Fibroblast of skin of right quadriceps (primary cell): ENCODE data around the gene PRM3.

Experiments used
- DNase-seq: peaks from one replicate; pipeline ENCODE4 v3.0.0-alpha.2; 2013

The PRM3 gene

DNA sequence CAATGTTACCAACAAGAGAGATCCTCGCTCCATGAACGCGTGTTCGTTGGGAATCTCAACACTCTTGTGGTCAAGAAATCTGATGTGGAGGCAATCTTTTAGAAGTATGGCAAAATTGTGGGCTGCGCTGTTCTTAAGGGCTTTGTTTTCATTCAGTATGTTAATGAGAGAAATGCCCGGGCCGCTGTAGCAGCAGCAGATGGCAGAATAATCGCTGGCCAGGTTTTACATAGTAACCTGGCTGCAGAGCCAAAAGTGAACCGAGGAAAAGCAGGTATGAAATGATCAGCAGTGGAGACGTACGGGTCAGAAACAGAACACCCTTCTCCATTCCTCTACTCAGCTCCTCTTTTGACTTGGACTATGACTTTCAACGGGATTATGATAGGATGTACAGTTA, 30.8 kb downstream of the PRM3 start:
- DNase-seq = no peak

DNA sequence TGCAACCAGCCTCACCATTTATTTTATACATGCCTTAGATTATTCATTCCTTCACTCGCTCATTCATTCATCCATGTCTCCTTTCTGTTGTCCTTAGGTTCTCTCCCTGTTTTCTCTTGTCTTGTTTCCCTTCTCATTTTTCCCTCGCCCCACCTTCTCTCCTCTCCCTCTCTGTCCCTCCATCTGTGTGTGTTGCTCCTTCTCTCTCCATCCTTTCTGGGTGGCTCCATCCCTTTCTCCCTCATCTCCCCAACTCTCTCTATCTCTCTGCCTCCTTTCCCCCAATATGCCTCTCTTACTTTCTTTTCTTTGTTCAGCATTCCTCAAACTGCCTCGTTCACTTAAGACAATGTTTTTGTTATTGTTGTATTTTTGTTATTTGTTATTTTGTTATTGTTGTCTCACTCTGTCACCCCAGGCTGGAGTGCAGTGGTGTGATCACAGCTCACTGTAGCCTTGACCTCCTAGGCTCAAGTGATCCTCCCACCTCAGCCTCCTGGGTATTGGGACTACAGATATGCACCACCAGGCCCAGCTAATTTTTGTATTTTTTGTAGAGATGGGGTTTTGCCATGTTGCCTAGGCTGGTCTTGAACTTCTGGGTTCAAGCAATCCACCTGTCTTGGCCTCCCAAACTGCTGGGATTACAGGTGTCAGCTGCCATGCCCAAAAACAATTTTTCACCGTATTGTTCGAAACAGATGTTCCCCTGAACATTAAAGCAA, 31.8 kb downstream of the PRM3 start:
- DNase-seq = no peak

DNA sequence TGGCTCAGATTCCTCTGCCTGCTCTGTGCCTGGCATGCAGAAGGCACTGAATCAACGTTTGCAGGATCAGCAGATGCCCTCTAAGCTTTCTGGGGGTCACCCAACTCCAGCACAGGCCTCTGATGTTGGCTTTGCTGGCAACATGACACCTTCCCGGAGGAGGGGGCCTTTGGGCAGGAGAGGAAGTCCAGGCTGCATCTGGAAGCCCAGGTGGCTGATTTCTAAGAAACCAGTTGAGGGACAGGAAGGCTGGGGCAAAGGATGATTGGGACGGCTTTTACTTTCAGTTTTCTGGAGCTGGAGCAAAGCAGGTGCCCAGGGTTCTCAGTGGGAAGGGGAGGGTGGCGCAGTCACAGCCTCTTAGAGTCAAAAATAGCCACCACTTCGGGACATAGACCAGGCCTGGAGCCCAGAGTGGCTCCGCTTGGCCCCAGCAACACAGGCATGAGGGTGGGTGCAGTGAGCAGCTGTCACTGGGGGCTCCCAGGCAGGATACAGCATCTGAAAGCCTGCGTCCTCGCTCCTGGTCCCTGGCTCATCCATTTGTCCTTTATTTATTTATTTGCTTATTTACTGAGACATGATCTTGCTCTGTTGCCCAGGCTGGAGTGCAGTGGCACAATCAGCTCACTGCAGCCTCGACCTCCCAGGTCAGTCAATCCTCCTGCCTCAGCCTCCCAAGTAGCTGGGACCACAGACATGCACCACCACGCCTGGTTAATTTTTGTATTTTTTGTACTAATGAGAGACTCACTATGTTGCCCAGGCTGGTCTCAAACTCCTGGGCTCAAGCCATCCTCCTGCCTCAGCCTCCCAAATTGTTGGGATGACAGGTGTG, 32.6 kb downstream of the PRM3 start:
- no peak for DNase-seq

DNA sequence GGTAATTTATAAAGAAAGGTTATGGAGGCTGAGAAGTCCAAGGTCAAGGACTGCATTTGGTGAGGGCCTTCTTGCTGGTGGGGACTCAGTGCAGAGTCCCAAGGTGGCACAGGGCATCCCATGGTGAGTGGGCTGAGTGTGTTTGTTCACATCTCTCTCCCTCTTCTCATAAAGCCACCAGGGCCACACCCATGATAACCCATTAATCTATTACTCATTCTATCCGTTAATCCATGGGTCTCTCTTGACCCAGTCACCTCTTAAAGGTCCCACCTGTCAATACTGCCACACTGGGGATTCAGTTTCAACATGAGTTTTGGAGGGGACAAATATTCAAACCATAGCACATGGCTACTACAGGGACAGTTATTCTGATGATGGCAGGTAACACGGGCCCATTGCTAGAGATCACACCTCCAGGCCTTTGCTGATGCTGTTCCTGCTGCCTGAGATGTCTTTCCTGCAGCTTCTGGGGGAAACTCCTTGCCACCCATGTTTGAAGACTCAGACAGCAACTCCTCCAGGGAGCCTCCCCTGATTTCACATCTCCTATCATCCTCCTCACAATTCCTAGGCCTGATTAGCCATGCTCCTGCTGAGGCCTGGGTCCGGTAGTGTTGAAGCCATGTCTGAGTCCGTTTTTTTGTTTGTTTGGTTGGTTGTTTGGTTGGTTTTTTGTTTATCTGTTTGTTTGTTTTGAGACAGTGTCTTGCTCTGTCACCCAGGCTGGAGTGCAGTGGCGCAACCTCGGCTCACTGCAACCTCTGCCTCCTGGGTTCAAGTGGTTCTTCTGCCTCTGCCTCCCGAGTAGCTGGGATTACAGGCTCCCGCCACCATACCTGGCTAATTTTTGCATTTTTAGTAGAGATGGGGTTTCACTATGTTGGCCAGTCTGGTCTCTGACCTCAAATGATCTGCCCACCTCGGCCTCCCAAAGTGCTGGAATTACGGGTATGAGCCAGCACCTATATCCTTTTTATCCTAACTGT, 33.5 kb downstream of the PRM3 start:
- no peak for DNase-seq

DNA sequence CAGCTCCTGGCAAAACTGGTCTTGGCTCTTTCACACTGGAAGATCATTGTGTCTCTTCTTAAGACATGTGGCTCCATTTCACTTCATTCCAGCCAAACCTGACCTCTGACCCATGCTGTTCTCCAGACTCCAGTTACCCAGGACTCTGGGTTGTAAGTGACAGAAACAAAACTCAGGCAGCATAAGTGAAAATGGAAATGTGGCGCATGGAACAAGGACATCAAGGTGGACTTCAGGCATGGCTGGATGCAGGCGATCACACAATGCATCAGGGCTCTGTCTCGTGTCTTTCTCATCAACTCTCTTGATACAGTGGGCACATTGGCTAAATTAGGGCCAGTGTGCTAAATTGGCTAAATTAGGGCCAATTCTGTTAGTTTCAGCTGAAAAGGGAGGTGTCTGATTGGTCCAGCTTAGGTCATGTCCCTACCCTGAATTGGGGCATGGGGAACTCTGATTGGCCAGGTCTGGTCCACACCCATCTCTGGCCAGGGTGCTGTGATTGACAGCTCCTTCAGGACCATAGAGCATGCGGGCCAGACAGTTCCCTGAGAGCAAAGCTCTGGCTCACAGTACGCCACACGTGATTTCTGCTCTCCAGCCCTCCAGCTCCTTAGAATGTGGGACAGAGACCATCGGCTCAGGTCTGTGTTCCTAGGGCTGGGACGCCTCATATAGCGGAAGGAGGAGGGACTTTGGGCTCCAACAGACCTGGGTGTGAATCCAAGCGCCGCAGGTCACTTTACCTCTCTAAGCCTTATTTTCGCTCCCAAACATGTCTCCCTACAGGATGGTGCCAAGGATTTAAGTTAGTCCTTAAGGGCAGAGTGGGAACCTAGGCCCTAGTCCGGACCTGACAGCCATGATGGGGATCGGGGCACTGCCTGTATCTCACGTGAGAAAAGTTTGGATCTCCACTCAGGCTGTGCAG, 34.9 kb downstream of the PRM3 start:
- no peak for DNase-seq

DNA sequence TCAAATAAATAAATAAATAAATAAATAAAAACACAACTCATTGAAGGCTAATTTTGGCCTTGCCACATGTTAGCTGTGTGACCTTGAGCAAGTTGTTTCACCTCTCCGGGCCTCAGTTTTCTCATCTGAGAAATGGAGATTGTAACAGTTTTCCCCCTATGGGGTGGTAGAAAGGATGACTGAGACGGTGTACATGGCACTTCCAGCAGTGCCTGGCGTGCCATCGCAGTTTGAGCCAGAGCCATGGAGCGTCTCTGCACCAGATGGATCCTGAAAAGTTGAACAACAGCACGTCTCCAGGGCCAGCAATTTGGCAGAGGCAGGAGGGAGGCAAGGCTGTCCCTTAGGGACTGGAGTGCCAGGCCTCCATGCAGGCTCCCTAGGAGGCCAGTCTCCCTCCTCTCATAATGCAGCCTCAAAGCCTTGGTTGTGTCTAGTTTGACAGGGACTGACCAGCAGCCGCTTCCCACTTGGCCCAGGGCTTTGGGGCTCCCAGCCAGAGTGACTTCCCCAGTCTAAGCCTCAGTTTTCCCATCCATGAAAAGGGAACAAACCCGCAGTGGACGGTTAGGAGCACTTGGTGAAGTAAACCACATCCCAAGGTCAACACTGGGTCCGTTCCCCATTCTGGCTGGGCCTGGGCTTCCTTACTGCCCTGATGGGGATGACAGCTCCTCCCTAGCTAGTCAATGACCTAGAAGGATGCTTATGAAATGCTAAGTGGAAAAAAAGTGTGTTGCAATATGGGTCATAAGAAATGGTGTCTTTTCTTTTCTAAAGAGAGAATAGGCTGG, 36.8 kb downstream of the PRM3 start:
- DNase-seq = no peak

DNA sequence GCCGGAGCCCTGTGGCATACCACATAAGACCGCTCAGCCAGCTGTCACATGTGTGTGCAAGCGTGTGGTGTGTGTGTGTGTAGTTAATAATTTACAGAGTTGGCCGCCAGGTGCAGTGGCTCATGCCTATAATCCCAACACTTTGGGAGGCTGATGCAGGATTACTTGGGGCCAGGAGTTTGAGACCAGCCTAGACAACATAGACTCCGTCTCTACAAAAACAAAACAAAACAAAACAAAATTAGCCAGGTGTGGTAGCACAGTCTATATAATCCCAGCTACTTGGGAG, 37.8 kb downstream of the PRM3 start:
- DNase-seq = no peak

DNA sequence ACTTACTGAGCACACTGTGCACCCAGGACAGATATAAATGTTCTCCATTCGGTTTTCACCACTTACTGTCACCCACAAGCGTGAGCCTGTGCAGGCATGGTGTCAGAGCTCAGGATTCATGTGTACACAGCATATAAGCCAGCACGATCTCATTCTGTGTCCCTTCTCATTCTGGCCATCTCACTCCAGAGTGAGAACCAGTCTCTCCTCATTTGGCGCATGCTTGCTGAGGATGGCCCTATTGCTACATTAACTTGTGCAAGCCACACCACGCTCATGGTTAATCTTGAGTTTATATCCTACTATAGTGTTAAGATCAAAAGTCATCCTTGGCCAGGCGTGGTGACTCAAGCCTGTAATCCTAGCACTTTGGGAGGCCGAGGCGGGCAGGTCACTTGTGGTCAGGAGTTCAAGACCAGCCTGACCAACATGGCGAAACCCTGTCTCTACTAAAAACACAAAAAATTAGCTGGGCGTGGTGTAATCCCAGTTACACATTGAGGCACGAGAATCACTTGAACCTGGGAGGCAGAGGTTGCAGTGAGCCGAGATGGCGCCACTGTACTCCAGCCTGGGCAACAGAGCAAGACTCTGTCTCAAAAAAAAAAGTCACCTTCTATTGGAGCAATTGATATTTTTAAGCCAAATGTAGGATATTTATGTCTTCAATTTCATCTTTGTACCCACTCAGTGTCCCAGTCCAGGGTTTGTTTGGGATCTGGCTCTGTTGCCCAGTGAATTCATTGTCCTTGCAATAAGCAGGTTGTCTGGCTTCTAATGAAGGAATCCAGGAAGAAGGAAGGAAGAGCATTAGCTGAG, 38.3 kb downstream of the PRM3 start:
- no peak for DNase-seq

DNA sequence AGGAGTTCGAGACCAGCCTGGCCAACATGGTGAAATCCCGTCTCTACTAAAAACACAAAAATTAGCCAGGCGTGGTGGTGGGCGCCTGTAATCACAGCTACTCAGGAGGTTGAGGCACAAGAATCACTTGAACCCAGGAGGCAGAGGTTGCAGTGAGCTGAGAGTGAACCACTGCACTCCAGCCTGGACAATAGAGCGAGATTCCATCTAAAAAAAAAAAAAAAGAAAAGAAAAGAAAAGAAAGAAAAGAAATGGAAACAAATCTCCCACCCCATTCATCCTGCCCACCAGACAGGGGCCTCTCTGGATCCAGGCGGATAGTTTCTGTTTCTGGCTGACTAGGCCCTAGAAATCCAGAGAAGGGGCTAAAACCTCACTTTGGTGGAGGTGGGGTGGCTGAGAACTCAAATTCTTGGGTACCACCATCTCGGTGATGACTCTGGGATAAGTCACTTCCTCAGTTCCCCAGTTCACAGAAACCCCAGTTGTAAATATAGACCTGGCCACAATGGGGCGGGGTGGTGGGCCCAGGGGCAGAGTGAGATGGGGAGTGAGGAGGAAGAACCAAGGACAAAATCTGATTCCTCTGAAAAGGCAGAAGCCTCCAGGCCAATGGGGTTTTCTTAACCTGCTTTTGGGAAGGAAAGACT, 39.6 kb downstream of the PRM3 start:
- no peak for DNase-seq

DNA sequence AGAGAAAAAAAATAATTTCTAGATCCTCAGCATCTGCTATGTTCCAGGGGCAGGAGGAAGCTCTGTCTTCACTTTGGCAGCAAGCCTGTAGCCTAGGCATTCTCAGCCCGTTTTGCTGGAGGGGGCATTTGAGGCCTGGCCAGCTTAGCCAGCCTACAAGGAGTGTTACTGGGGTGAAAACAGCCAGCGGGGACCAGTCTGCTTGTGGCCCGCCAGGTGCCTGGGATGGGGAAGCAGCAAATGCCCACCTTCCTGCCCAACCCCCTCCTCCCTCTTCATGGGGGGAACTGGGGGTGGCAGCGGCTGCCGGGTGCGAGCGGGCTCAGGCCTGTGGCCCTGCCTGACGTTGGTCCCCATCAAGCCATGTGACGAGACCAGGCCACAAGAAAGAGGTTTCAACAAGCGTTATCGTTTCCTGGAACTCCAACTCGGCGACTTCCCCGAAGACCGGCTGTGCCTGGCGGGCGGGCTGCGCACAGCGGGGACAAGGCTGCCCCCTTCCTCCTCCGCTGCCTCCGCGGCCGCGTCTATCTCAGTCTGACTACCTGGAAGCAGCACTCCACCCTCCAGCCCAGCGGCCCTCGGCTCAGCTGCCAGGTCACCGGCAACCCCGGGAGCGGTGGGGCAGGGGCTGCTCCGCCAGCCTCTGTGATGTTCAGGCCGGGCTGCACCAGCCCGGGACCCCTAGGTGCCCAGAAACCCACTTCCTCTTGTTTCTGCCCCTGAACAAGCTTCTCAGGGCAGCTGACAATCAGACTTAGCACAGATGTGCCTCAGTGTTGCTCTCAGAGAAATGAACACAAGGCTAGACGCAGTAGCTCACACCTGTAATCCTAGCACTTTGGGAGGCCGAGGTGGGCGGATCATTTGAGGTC, 40.3 kb downstream of the PRM3 start:
- no peak for DNase-seq

DNA sequence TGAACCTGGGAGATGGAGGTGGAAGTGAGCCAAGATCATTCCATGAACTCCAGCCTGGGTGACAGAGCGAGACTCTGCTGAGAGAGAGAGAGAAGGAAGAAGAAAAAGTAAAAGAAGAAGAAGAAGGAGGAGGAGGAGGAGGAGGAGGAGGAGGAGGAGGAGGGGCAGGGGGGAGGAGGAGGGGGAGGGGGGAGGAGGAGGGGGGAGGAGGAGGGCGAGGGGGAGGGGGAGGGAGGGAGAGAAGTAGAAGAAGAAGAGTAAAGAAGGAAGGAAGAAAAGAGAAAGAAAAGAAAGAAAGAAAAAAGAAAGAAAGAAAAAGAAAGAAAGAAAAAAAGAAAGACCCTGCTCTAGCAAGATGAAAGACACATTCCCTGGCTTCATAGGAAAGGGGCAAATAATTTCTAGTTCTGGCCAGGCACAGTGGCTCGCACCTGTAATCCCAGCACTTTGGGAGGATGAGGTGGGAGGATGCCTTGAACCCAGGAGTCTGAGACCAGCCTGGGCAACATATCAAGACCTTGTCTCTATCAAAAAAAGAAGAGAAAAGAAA, 41.1 kb downstream of the PRM3 start:
- DNase-seq = no peak

DNA sequence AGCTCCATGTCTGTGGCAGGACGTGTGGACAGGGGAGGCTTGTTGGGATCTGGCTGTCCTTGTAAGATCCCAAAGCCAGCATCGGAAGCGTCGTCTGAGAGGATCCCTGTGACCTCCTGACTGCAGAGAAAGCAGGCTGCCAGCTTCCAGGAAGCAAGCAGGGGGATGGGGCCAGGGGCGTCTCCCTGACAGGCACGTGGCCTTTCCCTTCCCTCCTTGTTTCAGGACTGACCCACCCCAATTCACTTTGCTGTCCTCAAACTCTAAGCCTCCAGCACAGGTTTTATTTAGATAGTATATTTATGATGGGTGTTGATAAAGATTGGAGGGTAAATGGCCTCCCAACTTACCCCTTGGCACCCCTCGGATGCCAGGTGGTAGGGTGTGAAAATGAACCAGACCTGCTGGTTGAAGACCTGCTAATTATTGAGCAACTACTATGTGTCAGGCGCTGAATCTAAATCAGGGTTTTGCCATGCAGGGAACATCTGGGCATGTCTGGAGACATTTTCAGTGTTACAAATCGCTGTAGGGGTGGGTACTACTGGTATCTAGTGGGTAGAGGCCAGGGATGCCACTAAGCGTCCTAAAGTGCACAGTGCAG, 42.0 kb downstream of the PRM3 start:
- DNase-seq = no peak

DNA sequence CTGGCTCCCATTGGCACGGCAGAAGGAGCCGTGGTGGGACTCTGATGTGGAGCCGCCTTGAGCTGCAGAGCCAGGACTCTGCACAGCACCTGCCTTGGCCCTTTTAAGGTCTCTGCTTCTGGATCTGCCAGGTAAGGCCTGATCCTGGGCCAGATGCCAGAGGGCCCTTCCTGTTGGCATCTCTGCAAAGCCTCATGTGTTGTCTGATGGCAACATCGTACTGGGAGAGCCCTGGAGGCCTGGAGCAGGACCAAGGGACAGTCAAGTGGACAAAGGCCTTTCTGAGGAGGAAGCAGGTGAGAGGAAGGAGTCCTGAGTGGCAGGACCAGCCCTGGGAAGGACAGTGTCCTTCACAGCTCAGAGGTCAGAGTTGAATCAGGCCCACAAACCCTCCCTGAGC, 43.5 kb downstream of the PRM3 start:
- DNase-seq = no peak

DNA sequence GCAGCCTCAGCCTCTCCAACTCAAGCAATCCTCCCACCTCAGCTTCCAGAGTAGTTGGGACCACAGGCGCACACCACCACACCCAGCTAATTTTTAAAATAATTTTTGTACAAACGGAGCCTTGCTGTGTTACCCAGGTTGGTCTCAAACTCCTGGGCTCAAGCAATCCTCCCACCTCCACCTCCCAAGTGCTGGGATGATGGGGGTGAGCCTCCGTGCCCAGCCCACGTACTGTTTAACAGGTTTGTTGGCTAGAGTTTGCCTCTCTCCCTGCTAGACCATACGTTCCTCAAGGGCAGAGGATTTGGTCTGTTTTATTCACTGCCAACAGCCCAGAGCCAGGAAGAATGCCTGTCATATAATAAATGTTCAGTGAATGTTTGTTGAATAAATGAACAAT, 44.0 kb downstream of the PRM3 start:
- no peak for DNase-seq

DNA sequence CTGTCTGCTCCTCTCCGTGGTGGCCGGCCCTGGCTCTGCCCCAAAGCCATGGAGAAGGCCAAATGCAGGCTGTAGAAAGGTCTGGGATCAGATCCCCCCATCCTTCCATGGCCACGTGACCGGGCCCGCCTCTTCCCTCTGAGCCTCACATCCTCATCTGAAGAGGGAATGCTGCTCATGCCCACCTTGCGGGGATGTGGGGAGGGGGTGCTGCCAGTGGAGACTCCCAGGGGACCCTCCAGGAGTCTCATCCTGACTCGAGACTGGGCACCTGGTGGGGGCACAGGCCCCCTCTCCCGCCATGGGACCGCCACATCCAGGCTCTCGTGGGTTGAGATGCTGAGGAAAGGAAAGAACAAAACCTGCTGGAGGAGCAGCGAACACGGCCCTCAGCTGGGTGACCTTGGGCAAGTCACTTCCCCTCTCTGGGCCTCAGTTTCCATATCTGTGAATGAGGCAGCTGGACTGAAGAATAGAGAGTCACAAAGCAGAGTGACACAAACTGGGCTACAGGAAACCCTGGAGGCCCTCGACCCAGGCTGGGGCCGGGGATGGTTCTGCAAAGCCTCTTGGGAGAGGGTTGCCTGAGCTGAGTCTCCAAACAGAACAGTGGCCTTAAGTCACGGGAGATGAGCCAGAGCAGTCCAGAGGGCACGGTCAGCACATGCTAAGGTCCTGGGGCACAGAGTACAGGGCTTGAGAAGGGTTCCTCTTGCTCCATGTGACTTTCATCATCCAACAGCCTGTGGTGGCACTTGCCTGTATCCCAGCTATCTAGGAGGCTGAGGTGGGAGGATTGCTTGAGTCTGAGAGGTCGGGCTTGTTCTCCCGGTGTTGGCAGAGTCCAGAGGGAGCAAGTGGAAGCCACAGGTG, 47.5 kb downstream of the PRM3 start:
- no peak for DNase-seq

DNA sequence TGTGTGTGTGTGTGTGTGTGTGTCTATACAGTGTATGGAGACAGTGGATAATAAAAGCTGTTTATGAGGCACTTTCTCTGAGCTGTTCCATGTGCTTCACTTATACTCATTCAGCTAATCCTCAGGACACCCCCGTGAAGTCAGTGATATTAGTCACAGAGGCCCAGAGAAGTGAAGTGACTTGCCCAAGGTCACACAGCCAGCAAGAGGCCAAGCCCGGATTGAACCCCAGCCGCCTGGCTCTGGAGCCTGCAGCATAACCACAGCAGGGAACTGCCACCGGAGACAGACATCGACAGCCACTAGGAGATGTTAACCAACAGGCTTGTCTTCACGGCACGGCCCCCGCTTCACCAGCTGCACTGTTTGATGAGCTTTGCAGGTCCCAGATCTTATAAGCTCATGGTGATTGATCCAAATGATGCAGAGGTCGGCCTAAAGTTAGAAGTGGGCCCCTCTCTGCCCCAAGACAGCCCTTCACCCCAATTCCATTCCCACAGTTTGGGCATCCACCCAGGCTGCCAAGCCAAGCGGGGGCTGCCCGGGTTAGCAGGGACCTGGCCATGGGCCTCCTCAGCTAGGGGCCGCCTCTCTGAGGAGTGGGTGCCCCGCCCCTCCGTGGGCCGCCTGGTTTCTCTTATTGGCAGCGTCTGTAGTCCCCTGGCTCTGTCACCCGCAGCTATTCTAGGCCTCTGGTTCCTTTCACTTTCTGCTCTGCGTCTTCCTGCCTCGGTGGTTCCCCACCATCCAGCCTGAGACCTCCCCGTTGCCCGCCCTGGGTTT, 48.3 kb downstream of the PRM3 start:
- DNase-seq = no peak
